Stimulated activated CD8-positive, alpha-beta memory T cell treated with anti-CD3 and anti-CD28 coated beads, Interleukin-12 subunit alpha, Interleukin-12 subunit beta, amount 100 ng/mL, for 24 hours (primary cell): ENCODE measurements around the gene GPHA2.

ENCODE experiments used
- DNase-seq: peaks from one replicate; pipeline ENCODE4 v3.0.0-alpha.2; 2020; ENCODE audit errors: extremely low read depth

The GPHA2 gene

DNA sequence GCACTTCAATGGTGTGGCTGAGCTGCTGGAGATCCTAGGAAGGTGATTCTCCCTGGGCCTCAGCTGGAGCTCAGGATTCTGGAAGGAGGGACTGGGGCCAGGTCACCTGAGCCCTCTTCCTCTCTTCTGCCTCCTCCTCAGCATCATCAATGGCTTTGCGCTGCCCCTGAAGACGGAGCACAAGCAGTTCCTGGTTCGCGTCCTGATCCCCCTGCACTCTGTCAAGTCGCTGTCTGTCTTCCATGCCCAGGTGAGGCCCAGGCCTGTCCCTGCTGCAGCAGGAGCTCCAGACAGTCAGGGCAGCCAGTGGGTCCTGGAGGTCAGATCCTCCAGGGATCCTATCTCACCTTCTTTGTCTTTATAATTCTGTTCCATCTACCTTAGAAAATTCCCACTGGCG, 5.4 kb downstream of the GPHA2 start:
- no peak for DNase-seq

DNA sequence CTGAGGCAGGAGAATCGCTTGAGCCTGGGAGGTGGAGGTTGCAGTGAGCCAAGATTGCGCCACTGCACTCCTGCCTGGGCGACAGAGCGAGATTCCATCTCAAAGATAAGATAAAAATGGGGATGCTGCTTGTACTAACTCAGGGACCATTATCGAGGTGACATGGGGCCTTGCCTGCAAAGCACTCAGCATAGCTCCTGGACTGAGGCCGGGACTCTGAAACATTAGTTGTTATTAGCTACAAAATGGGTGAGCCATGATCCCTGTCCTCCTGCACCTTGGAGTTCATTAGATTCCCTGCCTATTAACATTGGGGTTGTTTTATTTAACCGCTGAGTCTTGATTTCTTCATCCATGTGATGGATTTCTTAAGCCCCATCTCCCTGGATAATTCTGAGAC, 6.1 kb downstream of the GPHA2 start:
- no peak for DNase-seq

DNA sequence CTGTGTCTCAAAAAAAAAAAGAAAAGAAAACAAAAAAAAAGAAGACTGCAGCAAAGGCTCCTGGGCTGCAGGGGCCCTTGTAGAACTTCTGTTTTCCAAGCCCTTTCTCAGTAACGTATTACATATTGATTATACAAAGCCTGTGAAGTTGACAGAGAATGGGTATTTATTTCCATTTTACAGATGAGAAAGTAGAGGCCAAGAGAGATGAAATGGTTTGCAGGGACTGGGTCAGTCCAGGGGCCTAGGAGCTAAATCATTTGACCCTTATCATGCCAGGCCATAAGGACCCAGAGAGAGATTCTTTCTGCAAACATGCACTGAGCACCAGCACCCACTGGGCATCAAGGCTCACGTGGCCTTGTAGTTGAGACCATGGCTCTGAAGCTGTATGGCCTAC, 6.7 kb downstream of the GPHA2 start:
- DNase-seq = no peak

DNA sequence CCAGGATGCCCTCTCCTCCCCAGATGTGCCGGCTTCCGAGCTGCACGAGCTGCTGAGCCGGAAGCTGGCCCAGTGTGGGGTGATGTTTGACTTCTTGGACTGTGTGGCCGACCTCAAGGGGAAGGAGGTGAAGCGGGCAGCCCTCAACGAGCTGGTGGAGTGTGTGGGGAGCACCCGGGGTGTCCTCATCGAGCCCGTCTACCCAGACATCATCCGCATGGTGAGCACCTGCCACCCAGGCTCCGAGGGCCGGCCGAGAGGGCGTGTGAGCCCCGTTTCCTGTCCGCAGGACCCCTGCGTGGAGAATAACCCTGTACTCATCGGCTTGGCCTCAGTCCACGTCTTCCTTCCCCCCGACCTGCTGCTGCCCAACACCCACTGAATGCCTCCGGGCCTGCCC, 9.0 kb downstream of the GPHA2 start:
- DNase-seq = no peak

DNA sequence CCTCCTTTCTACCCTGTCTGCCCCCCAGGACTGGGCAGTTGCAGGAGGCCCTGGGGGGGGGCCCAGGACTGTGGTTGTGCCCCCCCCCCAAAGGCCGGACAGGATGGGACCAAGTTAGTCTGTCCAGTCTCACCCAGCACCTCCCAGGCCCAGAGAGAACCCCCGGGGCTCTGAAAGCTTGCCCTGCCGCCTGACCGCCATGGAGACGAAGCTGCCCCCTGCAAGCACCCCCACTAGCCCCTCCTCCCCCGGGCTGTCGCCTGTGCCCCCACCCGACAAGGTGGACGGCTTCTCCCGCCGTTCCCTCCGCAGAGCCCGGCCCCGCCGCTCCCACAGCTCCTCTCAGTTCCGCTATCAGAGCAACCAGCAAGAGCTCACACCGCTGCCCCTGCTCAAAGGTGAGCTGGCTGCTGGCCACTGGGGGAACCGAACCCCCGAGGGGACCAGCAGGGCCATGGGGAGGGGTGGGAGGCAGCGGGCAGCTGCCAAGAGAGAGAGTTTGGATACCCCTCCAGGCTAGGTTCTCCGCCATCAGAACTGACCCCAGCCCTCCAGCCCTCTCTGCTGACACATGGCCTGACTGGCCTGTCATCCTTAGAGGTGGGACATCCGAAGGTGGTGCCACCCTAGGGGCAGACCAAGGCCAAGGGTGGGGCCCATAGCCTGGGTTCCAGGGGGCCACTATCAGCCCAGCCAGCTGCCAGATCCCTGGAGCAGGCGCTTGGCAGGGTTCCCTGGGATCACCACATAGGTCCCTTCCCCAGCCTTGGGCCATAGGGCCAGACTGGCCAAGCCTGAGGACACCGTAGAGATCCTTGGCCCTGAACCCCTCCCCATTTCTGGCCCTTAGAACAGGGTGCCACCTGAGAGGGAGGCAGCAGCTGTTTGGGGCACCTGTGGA, 9.9 kb downstream of the GPHA2 start:
- DNase-seq = no peak

DNA sequence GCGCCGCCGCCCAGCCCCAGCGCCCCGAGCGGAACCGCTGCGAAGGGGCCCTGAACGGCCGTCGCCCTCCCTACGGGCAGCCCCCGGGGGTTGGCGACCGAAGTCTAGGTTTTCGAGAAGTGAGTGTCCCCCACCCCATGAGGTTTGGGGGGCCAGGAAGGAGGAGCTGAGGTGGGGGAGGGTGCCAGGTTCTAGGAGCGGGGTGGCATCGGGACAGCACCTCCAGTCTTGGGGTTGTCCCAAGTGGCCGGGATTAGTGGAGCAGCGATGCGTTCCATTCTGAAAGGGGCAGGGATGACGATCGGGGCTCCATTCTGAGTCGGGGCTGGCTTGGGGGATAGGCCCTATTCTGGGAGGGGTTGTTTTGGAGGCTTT, 10.8 kb downstream of the GPHA2 start:
- DNase-seq = no peak

DNA sequence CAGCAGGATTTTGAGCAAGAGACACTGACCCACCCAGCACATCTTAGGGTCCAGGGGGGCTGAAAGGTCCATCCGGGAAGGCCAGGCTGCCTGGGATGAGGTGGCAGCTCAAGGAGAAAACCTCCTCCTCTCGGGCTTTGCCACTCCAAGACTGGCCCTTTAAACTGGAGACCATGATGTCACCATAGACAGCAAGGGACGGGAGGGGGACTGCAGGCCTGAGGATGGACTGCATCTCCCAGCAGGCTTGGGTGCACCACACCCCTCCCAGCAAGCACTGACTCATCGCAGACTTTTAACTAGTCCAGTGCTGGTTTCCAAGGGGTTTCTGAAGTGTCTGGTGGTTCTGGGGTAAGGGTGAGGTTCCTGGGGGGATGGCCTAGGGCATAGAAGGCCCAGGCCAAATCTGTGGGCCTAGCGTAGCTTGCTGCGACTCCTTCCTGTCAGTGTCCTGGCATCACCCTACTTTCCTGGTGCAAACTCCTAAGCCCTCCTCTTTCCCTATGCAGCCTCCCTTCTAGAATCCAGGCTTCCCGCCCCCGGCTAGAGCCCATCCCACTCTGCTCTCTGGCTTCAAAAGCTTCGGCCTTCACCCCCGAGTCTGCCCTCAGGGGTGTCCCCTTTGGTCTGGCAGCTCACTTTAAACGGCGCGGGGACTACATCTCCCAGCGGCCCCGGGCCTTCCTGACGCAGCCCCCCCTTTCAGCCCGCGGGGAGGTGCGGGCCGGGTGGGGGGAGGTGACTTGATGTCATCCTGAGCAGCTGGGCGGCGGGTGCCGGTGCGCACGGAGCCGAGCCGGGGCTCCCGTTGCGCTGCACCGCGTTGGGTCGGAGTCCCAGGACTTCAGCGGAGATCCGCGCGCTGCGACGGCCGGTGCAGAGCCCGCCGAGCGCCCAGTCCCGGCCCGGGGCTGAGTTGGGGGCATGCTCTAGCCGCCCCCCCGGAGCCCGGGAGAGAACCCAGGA, 11.5 kb downstream of the GPHA2 start, which contains the start of gene PPP2R5B:
Gene PPP2R5B, plus strand, starts transcription at position 746 of the 966 bp plus-strand sequence. CDS start 1,046 bp downstream, outside the sequence.
- peak; percentile 75 for DNase-seq

DNA sequence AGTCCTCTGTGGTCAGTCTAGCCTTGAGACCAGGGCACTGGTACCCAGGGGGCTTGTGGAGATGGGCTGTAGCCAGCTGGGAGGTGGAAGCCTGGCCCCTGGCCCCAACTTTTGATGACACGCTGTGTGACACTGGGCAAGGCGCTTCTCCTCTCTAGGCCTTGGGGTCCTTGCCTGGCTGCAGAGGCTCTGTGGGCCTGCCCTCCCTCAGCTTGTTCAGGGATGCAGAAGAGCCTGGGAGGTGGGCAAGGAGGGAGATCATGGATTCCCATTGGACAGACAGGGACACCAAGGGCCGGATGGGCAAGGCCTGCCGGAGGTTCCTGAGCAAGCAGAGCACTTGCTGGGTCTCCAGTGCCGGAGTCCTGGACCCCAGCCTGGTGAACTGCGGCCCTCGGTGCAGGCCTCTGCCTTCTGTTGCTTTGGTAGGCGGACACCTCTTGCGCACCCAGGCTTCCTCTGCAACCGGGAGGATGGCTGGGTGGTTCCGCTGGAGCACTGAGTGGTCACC, 12.5 kb downstream of the GPHA2 start:
- DNase-seq = no peak

DNA sequence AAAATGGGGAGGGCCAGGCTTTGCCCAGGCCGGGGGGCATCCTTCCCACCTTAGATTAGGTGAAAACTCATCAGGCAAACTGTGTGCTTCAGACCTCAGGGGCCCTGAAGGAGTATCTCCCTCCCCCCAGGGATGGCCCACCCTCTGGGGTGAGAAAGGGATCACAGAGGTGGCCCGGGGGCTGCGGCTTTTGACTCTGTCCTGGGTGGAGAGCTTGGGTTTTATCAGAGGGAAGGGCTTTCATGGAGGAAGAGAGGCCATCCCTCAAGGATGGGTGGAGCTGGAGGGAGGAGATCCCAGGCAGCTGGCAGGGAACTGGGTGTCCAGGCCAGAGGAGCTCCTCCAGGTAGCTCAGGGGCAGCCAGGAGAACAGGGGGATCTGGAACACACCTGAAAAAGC, 14.3 kb downstream of the GPHA2 start:
- DNase-seq = no peak

DNA sequence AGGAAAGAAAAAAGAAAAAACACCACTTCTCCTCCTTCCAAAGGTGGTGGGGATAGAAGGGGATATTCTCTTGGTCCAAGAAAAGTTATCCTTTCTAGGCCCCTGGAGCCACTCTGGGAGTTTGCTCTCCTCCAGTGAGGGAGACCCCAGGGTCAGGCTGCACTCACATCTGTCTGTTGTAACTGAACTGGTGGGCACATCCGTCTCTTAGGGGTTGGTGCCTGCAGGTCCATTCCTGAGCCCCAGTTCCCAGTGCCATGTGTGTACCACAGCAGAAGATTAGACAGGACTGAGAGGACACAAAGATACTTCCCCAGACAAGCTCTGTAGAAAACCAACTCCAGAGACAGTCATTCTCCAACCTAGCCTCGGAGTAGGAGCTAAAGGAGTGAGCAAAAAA, 15.6 kb downstream of the GPHA2 start:
- DNase-seq = no peak

DNA sequence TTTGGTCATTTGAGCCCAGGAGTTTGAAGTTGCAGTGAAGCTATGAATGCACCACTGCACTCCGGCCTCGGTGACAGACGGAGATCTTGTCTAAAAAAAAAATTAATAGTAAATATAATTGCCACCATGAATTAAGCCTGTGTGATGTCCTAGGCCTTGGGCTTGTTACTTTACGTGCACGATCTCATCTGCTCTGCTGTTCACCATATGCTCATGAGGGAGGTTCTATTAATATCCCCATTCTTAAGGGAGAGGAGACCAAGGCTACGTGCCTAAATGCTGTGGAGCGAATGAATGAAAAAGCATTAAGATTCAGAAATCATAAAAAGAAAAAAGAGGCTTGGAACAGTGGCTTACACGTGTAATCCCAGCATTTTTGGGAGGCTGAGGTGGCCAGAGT, 16.1 kb downstream of the GPHA2 start:
- no peak for DNase-seq

DNA sequence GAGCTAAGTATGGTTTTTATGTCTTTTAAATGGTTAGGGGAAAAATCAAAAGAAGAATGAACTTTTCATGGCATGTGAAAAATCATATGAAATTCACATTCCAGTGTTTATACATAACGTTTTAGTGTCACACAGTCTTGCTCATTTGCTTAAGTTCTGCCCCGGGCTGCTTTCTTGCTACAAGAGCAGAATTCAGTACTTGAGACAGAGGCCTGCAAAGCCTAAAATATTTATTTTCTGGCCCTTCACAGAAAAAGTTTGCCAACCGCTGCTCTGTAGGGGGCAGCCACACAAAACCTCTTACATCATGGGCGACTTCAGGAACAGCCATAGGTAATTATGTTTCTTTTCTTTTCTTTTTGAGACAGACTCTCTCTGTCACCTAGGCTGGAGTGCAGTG, 17.7 kb downstream of the GPHA2 start:
- DNase-seq = no peak

DNA sequence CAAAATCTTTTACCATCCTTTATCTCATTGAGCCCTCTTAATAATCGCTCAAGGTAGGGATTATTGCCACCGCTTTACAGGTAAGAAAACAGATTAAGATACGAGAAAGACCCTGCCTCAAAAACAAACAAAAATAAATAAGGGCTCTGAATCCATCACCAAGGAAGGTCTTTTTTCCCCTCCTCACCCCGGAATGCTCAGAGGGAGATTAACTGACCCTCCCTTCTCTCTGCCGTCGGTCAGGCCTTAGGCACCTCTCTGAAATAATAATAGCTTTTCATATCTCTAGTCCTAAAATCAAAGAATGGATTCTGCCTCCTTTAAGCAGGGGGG, 18.1 kb downstream of the GPHA2 start:
- no peak for DNase-seq

DNA sequence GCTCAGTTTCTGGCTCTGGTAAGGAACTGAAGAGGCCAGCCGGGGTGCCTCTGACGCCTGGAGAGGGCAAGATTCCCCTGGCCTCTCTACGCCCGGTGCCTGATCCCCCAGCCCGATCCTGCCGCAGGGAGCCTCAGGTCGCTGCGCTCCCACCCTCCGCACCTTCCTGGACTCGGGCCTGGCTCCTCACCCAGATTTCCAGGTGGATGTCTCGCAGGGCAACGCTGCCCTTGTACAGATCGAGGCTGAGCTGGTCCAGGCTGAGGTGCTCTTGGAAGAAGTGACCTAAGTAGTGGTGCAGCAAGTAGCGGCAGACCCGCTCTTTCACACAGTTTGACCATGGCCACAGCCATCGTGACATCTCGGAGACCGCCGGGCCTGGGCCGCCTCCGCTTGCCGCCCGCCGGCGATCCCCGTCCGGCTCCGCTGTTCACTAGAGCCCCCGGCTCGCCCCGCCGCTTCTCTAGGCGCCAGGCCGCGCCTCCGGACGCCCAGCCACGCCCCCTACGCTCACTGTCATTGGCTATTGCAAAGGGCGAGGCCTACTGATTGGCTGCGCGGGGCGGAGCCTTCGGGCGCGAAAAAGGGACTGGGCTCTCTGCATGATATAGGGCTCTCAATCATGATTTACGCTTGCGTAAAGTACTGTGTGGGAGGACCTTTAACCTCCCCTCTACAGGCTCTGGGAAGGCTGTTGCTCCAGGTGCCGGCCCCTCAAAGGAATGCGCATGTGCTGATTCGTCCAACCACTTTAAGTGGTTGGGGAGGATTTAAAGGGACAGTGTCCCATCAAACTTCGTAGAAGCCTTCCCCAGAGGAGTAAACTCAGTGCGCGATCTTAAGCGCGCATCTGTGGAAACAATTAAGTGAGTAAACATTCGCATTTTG, 18.7 kb downstream of the GPHA2 start, which contains the start of gene ATG2A:
Gene ATG2A, minus strand, starts transcription at position 435 of the 888 bp plus-strand sequence. Its CDS starts 74 bp downstream, at position 361.
- peak; percentile 97 for DNase-seq

DNA sequence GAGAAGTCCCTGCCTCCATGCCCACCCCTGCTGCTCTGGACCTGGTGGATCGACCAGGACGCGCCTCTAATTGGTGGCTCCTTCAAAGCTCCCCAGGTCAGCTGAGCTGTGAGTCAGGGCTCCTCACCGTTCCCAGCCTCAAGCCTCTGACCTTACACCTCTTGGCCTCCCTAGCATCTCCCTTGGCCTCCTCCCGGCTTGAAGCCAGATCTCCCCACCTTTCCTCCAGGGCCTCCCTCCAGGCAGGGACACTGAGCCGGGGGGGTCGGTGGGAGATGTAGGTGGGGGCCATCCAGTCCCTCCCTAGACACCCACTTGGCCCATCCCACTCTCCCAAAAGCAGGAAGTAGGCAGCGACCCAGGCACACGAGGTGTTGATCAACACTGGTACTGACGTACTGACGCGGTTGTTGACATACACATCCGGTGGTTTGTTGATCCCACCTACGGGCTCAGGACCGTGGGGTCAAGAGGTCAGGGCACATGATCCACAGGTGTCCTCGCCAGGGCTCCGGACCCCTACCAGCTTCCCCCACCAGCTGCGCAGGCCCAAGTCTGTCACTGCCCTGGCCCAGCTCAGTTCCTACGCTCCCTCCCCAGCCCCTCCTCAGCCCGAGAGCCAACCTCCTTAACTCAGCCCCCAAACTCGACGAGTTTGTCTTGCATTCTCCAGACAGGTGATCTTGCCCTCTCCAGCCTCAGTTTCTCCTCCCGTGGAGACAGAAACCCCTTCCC, 19.5 kb downstream of the GPHA2 start:
- no peak for DNase-seq

DNA sequence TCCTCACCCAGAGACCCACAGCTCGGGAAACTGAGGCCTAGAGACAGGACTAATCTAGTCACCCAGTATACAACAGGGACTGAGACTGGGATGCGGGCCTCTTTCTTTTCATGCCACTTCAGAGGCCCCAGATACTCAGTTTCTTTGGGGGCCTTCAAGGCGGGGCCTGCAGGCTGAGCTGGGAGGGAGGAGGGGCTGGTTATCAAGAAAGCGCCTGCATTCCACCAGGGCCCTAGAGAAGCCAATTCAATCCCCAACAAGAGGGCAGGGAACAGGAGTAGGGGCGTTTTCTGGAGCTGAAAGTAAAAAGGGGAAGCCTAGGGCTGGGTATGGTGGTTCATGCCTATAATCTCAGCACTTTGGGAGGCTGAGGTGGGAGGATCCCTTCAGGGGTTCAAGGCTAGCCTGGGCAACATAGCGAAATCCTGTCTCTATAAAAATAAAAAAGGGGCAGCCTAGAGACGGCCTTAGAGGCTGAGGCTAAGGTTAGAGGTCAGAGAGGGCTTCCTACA, 20.3 kb downstream of the GPHA2 start:
- DNase-seq = no peak

DNA sequence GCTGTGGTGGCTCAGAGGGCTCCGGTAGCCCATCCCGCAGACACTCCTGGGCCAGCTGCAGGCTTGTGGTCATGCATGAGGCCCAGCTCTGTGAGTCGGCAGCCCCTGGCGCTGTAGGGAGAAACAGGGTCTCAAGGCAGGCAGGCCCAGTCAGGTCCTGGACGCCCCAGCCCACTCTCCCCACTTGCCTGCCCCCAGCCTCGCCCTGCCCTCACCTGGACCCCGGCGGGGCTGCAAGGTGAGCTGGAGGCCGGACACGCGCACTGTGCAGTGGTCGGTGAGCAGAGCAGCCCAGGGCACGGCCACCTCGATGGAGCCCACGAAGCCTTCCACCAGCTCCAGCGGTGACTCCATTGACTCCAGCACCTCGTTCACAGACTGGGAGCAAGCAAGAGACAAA, 21.6 kb downstream of the GPHA2 start:
- DNase-seq = no peak

DNA sequence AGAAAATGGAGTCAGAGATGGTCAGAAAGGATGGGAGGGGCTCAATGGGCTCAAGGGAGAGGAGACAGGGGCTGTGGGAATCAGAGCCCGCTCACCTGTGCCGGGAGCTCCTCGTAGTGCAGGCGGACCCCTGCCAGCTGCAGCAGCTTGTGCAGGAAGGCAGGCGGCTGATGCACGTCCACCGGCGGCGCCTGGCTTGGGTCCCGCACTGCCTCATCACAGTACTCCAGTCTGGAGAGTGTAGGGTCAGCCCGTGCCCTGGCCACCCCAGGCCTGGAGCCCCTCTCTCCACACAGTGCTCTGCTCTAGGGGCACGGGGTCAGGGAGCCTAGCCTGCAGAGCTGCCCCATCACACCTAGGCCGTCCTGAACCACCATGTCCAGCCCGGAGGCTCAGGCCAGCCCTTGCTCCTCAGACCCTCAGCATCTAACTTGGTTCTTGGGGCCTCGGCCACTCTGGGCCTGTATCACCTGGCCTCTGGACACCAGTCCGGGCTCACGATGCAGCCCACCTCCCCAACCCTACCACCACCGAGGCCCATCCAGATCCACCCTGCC, 22.4 kb downstream of the GPHA2 start:
- no peak for DNase-seq

DNA sequence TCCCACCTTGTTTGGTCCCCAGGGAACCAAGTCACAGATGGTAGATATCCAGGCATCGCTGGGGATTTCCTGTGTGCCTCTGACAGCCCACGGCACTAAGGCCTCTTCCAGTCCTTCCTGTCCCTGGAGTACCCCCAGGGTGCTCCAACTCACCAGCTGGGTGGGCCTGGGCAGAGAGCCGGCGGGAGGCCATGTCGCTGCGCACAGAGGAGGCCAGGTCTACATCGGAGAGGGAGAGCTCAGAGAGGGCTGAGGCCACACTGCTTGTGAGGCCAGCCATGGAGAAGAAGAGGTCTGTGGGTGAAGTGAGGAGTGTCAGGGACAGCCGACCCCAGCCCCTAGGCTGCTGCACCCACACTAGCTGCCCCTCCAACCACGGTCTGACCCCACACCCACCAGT, 24.0 kb downstream of the GPHA2 start:
- DNase-seq = no peak

DNA sequence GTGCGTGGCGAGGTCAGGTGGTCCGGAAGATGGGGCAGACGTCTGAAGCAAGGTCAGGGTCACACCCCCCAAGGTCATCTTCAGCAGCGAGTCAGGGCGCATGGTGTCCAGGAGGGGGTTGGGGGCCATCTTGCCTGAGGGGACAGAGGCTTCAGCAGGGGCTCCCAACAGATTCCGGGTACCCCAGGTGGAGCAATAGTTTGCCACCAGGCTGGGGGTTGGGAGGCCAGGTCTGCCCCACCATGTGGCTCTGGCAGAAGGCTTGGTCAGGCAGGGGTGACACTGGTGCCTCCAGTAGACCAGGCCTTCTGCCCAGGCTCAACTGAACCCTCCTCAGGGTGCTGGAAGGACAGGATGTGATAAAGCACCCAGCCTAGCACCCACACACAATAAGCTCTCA, 24.6 kb downstream of the GPHA2 start:
- DNase-seq = no peak
